ENCODE data around the gene CPNE4. TPM values are rescaled to one million over a fixed set of nuclear protein-coding genes. Genes with fewer than 3 reads are reported as not detected.

CPNE4 gene
- total RNA-seq, 1 experiment from 2014 or later = 5.7 TPM

GRCh38 chr3:131713416-131714123, 321.2 kb downstream of the CPNE4 start:
- no TSS peak for BruUV-seq (replicated peaks)

DNA sequence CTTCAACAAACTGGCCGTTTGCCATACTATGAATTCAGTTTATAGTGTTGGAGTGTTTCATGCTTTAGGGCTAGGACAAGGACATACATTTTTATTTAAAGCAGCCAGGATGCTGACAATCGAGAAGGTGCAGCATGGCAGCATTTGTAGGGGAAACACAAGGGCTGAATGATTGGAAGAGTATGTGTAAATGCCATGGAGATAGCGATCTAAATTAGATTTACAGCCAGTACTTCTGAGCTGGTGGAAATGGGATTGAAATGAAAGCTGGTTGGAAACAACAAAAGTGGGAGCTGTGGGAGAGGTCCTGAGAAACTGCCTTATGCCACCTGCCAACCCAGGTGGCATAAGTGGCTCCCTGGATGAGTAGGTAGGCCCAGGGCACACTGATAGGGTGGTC, 322.2 kb downstream of the CPNE4 start:
- no TSS peak for BruUV-seq (replicated peaks)
- TF ChIP-seq EZH2 (IDR thresholded peaks at IDR 0.05; ENCODE audit: borderline replicate concordance, low read depth, low read length, poor library complexity, severe bottlenecking) = no peak
- TF ChIP-seq, protein P1, sequence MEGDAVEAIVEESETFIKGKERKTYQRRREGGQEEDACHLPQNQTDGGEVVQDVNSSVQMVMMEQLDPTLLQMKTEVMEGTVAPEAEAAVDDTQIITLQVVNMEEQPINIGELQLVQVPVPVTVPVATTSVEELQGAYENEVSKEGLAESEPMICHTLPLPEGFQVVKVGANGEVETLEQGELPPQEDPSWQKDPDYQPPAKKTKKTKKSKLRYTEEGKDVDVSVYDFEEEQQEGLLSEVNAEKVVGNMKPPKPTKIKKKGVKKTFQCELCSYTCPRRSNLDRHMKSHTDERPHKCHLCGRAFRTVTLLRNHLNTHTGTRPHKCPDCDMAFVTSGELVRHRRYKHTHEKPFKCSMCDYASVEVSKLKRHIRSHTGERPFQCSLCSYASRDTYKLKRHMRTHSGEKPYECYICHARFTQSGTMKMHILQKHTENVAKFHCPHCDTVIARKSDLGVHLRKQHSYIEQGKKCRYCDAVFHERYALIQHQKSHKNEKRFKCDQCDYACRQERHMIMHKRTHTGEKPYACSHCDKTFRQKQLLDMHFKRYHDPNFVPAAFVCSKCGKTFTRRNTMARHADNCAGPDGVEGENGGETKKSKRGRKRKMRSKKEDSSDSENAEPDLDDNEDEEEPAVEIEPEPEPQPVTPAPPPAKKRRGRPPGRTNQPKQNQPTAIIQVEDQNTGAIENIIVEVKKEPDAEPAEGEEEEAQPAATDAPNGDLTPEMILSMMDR (conservative IDR thresholded peaks at IDR 0.05; ENCODE audit: low read depth, low read length) = no peak
- H3K27ac ChIP-seq (ENCODE audit: low read depth, low read length, poor library complexity, severe bottlenecking) = no peak overlapping the region
- DNase-seq (ENCODE audit: low spot score) = no peak
- no peaks in the 10 kb centered on the region for H3K36me3 ChIP-seq (ENCODE audit: insufficient read depth, low read length, poor library complexity, severe bottlenecking)
- H3K4me3 ChIP-seq (ENCODE audit: low read depth, low read length, poor library complexity, severe bottlenecking) = no peak overlapping the region
- intact Hi-C loops (cut with micrococcal nuclease; ENCODE audit: unreplicated experiment) = no loop called here
- no peaks in the 10 kb centered on the region for H3K27me3 ChIP-seq (replicated peaks; ENCODE audit: insufficient read depth, low read depth, low read length, poor library complexity)
- POLR2A ChIA-PET (ENCODE audit: low non-redundant PET) = interaction anchor here (0.6 kb wide), 1 partner anchor 48 kb away, joined by 9 read pairs; no protein-coding TSS in a partner anchor
- CTCF ChIA-PET = no interaction called here
- H3K4me1 ChIP-seq (ENCODE audit: insufficient read depth, low read length, poor library complexity, severe bottlenecking) = no peaks in the 10 kb centered on the region
- no peaks in the 10 kb centered on the region for H3K9me3 ChIP-seq (ENCODE audit: low read depth, low read length, poor library complexity, severe bottlenecking)

More at GRCh38 chr3:131713416-131714123, 321.2 kb downstream of the CPNE4 start:
- Histone ChIP-seq H3K4me3 (ENCODE audit: low read depth, low read length, poor library complexity, severe bottlenecking) (no peak overlapping the region), H3K27me3 (replicated peaks; ENCODE audit: insufficient read depth, low read depth, low read length, poor library complexity) (no peaks in the 10 kb centered on the region), H3K9me3 (ENCODE audit: low read depth, low read length, poor library complexity, severe bottlenecking) (no peaks in the 10 kb centered on the region), H3K36me3 (ENCODE audit: insufficient read depth, low read length, poor library complexity, severe bottlenecking) (no peaks in the 10 kb centered on the region), H3K27ac (ENCODE audit: low read depth, low read length, poor library complexity, severe bottlenecking) (no peak overlapping the region), H3K4me1 (ENCODE audit: insufficient read depth, low read length, poor library complexity, severe bottlenecking) (no peaks in the 10 kb centered on the region)
- POLR2A ChIA-PET (ENCODE audit: low non-redundant PET) = interaction anchor here (0.6 kb wide), 2 partner anchors 47 to 62 kb away, joined by 3 to 9 read pairs; no protein-coding TSS in a partner anchor
- intact Hi-C loops (cut with micrococcal nuclease; ENCODE audit: unreplicated experiment) = no loop called here
- no peak for TF ChIP-seq EZH2 (IDR thresholded peaks at IDR 0.05; ENCODE audit: borderline replicate concordance, low read depth, low read length, poor library complexity, severe bottlenecking)
- TF ChIP-seq, protein P1 (conservative IDR thresholded peaks at IDR 0.05; ENCODE audit: low read depth, low read length) = no peak
- CTCF ChIA-PET = no interaction called here
- DNase-seq (ENCODE audit: low spot score) = no peak

DNA sequence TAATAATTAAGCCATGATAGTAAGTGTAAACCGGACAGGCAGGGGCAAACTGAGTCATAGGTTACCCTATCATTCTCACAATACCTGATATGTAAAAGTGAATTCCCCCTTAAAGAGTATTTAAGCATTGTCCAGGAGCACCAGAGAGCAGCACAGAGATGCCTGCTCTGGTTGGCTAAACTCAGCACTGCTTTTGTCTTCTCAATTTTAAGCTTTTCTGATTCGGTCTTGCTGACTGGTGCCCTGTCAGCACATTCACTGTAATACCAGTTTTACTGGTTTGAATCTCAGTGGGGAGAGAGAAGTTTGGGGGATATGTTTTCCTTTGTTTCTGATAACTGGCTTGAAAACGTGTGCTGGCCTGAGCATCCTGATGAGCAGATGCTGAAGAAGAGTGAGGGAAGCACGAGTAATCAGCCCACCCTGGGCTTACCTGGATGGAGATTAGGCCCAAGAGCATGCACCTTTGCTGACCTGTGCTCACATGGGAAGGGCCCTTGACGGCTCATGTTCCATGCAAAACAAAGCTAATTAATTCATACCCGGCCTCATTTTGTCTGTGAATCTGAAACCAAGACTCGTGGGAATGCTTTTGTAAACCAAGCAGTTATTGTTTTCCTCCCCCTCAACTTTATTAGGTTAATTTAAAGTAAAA, 323.6 kb downstream of the CPNE4 start:
- no peak overlapping the region for H3K27ac ChIP-seq (ENCODE audit: low read depth, low read length, poor library complexity, severe bottlenecking)
- ChIA-PET CTCF (no interaction called here), POLR2A (ENCODE audit: low non-redundant PET) (no interaction called here)
- intact Hi-C loops (cut with micrococcal nuclease; ENCODE audit: unreplicated experiment) = no loop called here
- TF ChIP-seq, protein P1 (conservative IDR thresholded peaks at IDR 0.05; ENCODE audit: low read depth, low read length) = no peak
- no peak for TF ChIP-seq EZH2 (IDR thresholded peaks at IDR 0.05; ENCODE audit: borderline replicate concordance, low read depth, low read length, poor library complexity, severe bottlenecking)
- DNase-seq (ENCODE audit: low spot score) = no peak
- H3K27me3 ChIP-seq (replicated peaks; ENCODE audit: insufficient read depth, low read depth, low read length, poor library complexity) = no peaks in the 10 kb centered on the region
- no peaks in the 10 kb centered on the region for H3K9me3 ChIP-seq (ENCODE audit: low read depth, low read length, poor library complexity, severe bottlenecking)
- H3K36me3 ChIP-seq (ENCODE audit: insufficient read depth, low read length, poor library complexity, severe bottlenecking) = no peaks in the 10 kb centered on the region
- BruUV-seq (replicated peaks) = no TSS peak
- H3K4me3 ChIP-seq (ENCODE audit: low read depth, low read length, poor library complexity, severe bottlenecking) = no peak overlapping the region
- no peaks in the 10 kb centered on the region for H3K4me1 ChIP-seq (ENCODE audit: insufficient read depth, low read length, poor library complexity, severe bottlenecking)

All from A673 (cell line).